Neural cell (in vitro differentiated cells): ENCODE measurements around the gene FBXL15.

ENCODE experiments used
- EP300 ChIP-seq: fragments of 450-650 bp; conservative IDR thresholded peaks from 2 replicates; pipeline ENCODE4 v1.6.1; 2014; ENCODE audit warnings: antibody characterized with exemption, mild to moderate bottlenecking, moderate library complexity; ENCODE audit not compliant: poor library complexity, severe bottlenecking
- EZH2 ChIP-seq: fragments of 200-600, 300-800 bp; shearing (Covaris generic), sonication (generic); IDR thresholded peaks from 2 replicates; pipeline ENCODE4 v1.6.1; 2014; ENCODE audit warnings: antibody characterized with exemption, low read length, borderline replicate concordance, mild to moderate bottlenecking; ENCODE audit not compliant: insufficient read depth, poor library complexity, severe bottlenecking
- MXI1 ChIP-seq: fragments of 450-650 bp; conservative IDR thresholded peaks from 2 replicates; pipeline ENCODE4 v1.6.1; 2014; ENCODE audit warnings: antibody characterized with exemption, mild to moderate bottlenecking; ENCODE audit not compliant: poor library complexity, severe bottlenecking
- POLR2AphosphoS5 ChIP-seq: IDR thresholded peaks from 2 replicates; pipeline ENCODE4 v1.6.1; 2012
- RAD21 ChIP-seq: fragments of 450-650 bp; conservative IDR thresholded peaks from 2 replicates; pipeline ENCODE4 v1.6.1; 2014; ENCODE audit warnings: antibody characterized with exemption, mild to moderate bottlenecking, moderate library complexity
- SMC3 ChIP-seq: fragments of 450-650 bp; conservative IDR thresholded peaks from 2 replicates; pipeline ENCODE4 v1.6.1; 2014; ENCODE audit warnings: antibody characterized with exemption, mild to moderate bottlenecking, moderate library complexity; ENCODE audit not compliant: poor library complexity
- TAF1 ChIP-seq: IDR thresholded peaks from 2 replicates; pipeline ENCODE4 v1.6.1; 2012; ENCODE audit warnings: low read depth
- TF ChIP-seq, protein P1 (sequence below): fragments of 450-650 bp; IDR thresholded peaks from 2 replicates; pipeline ENCODE4 v1.5.1; 2014; ENCODE audit warnings: antibody characterized with exemption, mild to moderate bottlenecking, moderate library complexity; ENCODE audit not compliant: poor library complexity, severe bottlenecking
- TF ChIP-seq, protein P2 (sequence below): IDR thresholded peaks from 2 replicates; pipeline ENCODE4 v1.6.1; 2012; ENCODE audit warnings: borderline replicate concordance

DNA sequence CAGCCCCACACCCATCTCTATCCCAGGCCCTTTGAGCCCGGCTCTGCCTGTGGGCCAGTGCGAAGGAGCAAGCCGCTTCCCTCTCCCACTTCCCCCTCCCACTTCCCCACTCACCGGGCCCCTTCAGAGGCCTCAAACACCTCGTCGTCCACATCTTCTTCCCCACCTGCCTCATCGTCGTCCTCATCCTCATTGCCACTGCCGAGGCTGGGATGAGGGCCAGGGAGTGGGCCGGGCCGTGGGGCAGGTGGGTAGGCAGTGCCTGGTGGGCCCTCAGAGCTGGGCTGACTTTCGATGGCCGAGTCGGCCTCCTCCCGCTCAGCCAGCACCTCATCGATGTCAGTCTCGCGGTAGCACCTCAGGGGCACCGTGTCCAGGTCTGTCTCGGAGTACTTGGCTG is 5.9 kb upstream of the FBXL15 start:
- TF ChIP-seq, protein P1, sequence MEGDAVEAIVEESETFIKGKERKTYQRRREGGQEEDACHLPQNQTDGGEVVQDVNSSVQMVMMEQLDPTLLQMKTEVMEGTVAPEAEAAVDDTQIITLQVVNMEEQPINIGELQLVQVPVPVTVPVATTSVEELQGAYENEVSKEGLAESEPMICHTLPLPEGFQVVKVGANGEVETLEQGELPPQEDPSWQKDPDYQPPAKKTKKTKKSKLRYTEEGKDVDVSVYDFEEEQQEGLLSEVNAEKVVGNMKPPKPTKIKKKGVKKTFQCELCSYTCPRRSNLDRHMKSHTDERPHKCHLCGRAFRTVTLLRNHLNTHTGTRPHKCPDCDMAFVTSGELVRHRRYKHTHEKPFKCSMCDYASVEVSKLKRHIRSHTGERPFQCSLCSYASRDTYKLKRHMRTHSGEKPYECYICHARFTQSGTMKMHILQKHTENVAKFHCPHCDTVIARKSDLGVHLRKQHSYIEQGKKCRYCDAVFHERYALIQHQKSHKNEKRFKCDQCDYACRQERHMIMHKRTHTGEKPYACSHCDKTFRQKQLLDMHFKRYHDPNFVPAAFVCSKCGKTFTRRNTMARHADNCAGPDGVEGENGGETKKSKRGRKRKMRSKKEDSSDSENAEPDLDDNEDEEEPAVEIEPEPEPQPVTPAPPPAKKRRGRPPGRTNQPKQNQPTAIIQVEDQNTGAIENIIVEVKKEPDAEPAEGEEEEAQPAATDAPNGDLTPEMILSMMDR = no peak
- TF ChIP-seq TAF1 (no peak), POLR2AphosphoS5 (no peak), MXI1 (no peak), EP300 (no peak), EZH2 (no peak), RAD21 (no peak), SMC3 (no peak)
- TF ChIP-seq, protein P2, sequence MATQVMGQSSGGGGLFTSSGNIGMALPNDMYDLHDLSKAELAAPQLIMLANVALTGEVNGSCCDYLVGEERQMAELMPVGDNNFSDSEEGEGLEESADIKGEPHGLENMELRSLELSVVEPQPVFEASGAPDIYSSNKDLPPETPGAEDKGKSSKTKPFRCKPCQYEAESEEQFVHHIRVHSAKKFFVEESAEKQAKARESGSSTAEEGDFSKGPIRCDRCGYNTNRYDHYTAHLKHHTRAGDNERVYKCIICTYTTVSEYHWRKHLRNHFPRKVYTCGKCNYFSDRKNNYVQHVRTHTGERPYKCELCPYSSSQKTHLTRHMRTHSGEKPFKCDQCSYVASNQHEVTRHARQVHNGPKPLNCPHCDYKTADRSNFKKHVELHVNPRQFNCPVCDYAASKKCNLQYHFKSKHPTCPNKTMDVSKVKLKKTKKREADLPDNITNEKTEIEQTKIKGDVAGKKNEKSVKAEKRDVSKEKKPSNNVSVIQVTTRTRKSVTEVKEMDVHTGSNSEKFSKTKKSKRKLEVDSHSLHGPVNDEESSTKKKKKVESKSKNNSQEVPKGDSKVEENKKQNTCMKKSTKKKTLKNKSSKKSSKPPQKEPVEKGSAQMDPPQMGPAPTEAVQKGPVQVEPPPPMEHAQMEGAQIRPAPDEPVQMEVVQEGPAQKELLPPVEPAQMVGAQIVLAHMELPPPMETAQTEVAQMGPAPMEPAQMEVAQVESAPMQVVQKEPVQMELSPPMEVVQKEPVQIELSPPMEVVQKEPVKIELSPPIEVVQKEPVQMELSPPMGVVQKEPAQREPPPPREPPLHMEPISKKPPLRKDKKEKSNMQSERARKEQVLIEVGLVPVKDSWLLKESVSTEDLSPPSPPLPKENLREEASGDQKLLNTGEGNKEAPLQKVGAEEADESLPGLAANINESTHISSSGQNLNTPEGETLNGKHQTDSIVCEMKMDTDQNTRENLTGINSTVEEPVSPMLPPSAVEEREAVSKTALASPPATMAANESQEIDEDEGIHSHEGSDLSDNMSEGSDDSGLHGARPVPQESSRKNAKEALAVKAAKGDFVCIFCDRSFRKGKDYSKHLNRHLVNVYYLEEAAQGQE = no peak
